B cell (primary cell): ENCODE results near the gene TBC1D22B. TPM values are rescaled to one million over a fixed set of nuclear protein-coding genes. Genes with fewer than 3 reads are reported as not detected.

ENCODE experiments used
- ATAC-seq: fragments of 200-7000 bp; cut with Tn5 transposase; one replicate; pipeline ENCODE4 v1.10.0; 2021; ENCODE audit warnings: low read depth, mild to moderate bottlenecking, moderate number of reproducible peaks, moderate library complexity
- CTCF ChIA-PET: fragments of 350-600 bp; sonication (Branson Sonifier 250); formaldehyde crosslinking; loops from one replicate; lab custom pipeline; 2021; ENCODE audit warnings: antibody characterized with exemption, inconsistent platforms; lab: Charles Lee
- POLR2A ChIA-PET: fragments of 350-600 bp; sonication (Branson Sonifier 250); formaldehyde crosslinking; loops from one replicate; lab custom pipeline; 2021; ENCODE audit warnings: antibody characterized with exemption; lab: Charles Lee
- DNase-seq: peaks from one replicate; pipeline ENCODE4 v3.0.0; 2013
- H2AFZ ChIP-seq: 2 replicates; pipeline ENCODE4 v1.6.1; 2012; ENCODE audit warnings: mild to moderate bottlenecking, low read depth, low read length; ENCODE audit not compliant: insufficient read depth, poor library complexity, severe bottlenecking
- H3K27ac ChIP-seq, 2 donors: 1 replicate in 1 of 2; 2 replicates in 1 of 2; pipeline ENCODE4 v1.5.1; 2012 to 2013; ENCODE audit warnings: low read length in 2 of 2, mild to moderate bottlenecking in 2 of 2, moderate library complexity in 1 of 2
- H3K27me3 ChIP-seq, 4 experiments: fragments of 200-600 bp in 1 of 4; sonication (generic) in 1 of 4; replicated peaks in 1 of 4; 1 replicate in 2 of 4; 2 replicates in 2 of 4; pipeline versions ENCODE4 v1.6.1 to v1.7.0; 2013 to 2016; ENCODE audit warnings: low read length in 3 of 4, mild to moderate bottlenecking in 2 of 4, mixed read lengths in 1 of 4, moderate library complexity in 1 of 4; ENCODE audit not compliant: insufficient read depth in 4 of 4, control insufficient read depth in 3 of 4; ENCODE audit errors: control extremely low read depth in 1 of 4
- H3K36me3 ChIP-seq, 2 experiments: replicated peaks in 1 of 2; 1 replicate in 1 of 2; 2 replicates in 1 of 2; pipeline versions ENCODE4 v1.6.1 to v1.7.1; 2013; ENCODE audit warnings: low read length in 1 of 2; ENCODE audit not compliant: insufficient read depth in 2 of 2, control insufficient read depth in 1 of 2; ENCODE audit errors: control extremely low read depth in 1 of 2, extremely low read depth in 1 of 2
- H3K4me1 ChIP-seq, 2 donors: fragments of 200-600 bp in 1 of 2; sonication (generic) in 1 of 2; 1 replicate in 1 of 2; 2 replicates in 1 of 2; pipeline versions ENCODE4 v1.5.1 to v1.6.1; 2013 to 2017; ENCODE audit warnings: low read length in 2 of 2; ENCODE audit not compliant: control insufficient read depth in 2 of 2, insufficient read depth in 2 of 2
- H3K4me2 ChIP-seq: replicated peaks from 2 replicates; pipeline ENCODE3; 2012; ENCODE audit warnings: mild to moderate bottlenecking, low read depth, low read length; ENCODE audit not compliant: poor library complexity, severe bottlenecking
- H3K4me3 ChIP-seq, 5 experiments: fragments of 200-600 bp in 1 of 5; sonication (generic) in 1 of 5; 1 replicate in 3 of 5; 2 replicates in 2 of 5; pipeline versions ENCODE4 v1.5.1 to v1.7.0; 2011 to 2016; ENCODE audit warnings: low read length in 4 of 5, mild to moderate bottlenecking in 4 of 5, low read depth in 2 of 5, control low read depth in 1 of 5, moderate library complexity in 1 of 5; ENCODE audit not compliant: insufficient read depth in 1 of 5; ENCODE audit errors: control extremely low read depth in 1 of 5, extremely low read depth in 1 of 5
- H3K79me2 ChIP-seq: fragments of 200-600 bp; sonication (generic); one replicate; pipeline ENCODE4 v1.6.0; 2016; ENCODE audit warnings: low read length; ENCODE audit not compliant: control insufficient read depth, insufficient read depth
- H3K9ac ChIP-seq: fragments of 200-600 bp; sonication (generic); 2 replicates; pipeline ENCODE4 v1.6.1; 2017; ENCODE audit warnings: mild to moderate bottlenecking, low read length, moderate library complexity
- H3K9me3 ChIP-seq, 3 donors: one replicate each; pipeline versions ENCODE4 v1.6.1 to v1.7.1; 2013; ENCODE audit warnings: low read length in 2 of 3; ENCODE audit not compliant: control insufficient read depth in 2 of 3, insufficient read depth in 1 of 3; ENCODE audit errors: control extremely low read depth in 1 of 3
- H4K20me1 ChIP-seq: 2 replicates; pipeline ENCODE4 v1.6.0; 2012; ENCODE audit warnings: mild to moderate bottlenecking, low read length; ENCODE audit not compliant: insufficient read depth, control insufficient read depth, poor library complexity, severe bottlenecking
- H3K27ac Mint-ChIP-seq: one replicate; pipeline ENCODE4 v1.8.0; 2021; ENCODE audit warnings: mixed read lengths
- H3K27me3 Mint-ChIP-seq: one replicate; pipeline ENCODE4 v1.8.0; 2021; ENCODE audit warnings: mixed read lengths
- H3K4me1 Mint-ChIP-seq: one replicate; pipeline ENCODE4 v1.8.0; 2021; ENCODE audit warnings: mixed read lengths
- H3K4me3 Mint-ChIP-seq: one replicate; pipeline ENCODE4 v1.8.0; 2021; ENCODE audit warnings: mixed read lengths
- H3K9me3 Mint-ChIP-seq: one replicate; pipeline ENCODE4 v1.8.0; 2022; ENCODE audit warnings: mixed read lengths; ENCODE audit not compliant: insufficient read depth
- CTCF ChIP-seq: fragments of 200-600 bp; IDR thresholded peaks from one replicate; pipeline ENCODE4 v1.8.0; 2022; ENCODE audit warnings: antibody characterized with exemption, mild to moderate bottlenecking
- EZH2 ChIP-seq: IDR thresholded peaks from 2 replicates; pipeline ENCODE4 v1.6.1; 2012; ENCODE audit warnings: borderline replicate concordance, low read depth, mild to moderate bottlenecking, moderate library complexity, low read length; ENCODE audit not compliant: insufficient read depth, poor library complexity, severe bottlenecking
- WGBS: methylation state at CpG from one replicate; pipeline ENCODE4 v1.1.5; 2013; ENCODE audit warnings: missing lambda C conversion rate; ENCODE audit not compliant: insufficient coverage; 5-methylcytosine and 5-hydroxymethylcytosine counted together
- intact Hi-C: fragments of 100-400 bp; cut with micrococcal nuclease; formaldehyde crosslinking; loops from one replicate; pipeline ENCODE4 v1.10.0; 2022
- polyA plus RNA-seq: library from polyadenylated mRNA; depleted of rRNA; stranded (reverse); fragments of >200 nt; gene quantifications from 2 replicates; pipeline ENCODE4 v1.2.3, GENCODE V29; 2012
- total RNA-seq, 2 donors: library from RNA; stranded (reverse); fragments of 120-200 nt in 1 of 2; gene quantifications; 1 replicate in 1 of 2; 2 replicates in 1 of 2; pipeline versions ENCODE4 v1.2.3 to v1.2.4, GENCODE V29; 2013 to 2022

Gene TBC1D22B
- total and polyA plus RNA-seq, 2 donors (not counting 1 experiment from before 2014, with no cell fraction given) = 5.1 to 12.5 TPM

GRCh38 chr6:37331047-37331446, 73.5 kb downstream of the TBC1D22B start:
- H3K4me2 ChIP-seq = no peak overlapping the region
- H3K4me3 Mint-ChIP-seq = no peak overlapping the region
- no peak overlapping the region for H3K4me3 ChIP-seq
- TF ChIP-seq EZH2 = no peak
- H3K79me2 ChIP-seq = no peaks in the 10 kb centered on the region
- H3K27ac Mint-ChIP-seq = no peak overlapping the region
- peaks cover 0 to 12% of the 10 kb centered on the region in 2 experiments for H3K36me3 ChIP-seq
- H3K9ac ChIP-seq = no peak overlapping the region
- 97% methylated on average over 10 of the region's 13 CpGs for WGBS
- no peak for DNase-seq
- no peaks in the 10 kb centered on the region for H3K4me1 Mint-ChIP-seq
- no peaks in the 10 kb centered on the region for H3K27me3 Mint-ChIP-seq
- intact Hi-C loops = no loop called here
- ChIA-PET CTCF (interaction anchor here (1.9 kb wide), 1 partner anchor 16 kb away, joined by 4 read pairs; no protein-coding TSS in a partner anchor), POLR2A (no interaction called here)
- H3K4me1 ChIP-seq = no peaks in the 10 kb centered on the region
- H4K20me1 ChIP-seq = no peaks in the 10 kb centered on the region
- H3K27me3 ChIP-seq = no peaks in the 10 kb centered on the region
- H3K9me3 Mint-ChIP-seq = no peaks in the 10 kb centered on the region
- no peak for ATAC-seq
- H3K27ac ChIP-seq = no peak overlapping the region
- H2AFZ ChIP-seq = no peak overlapping the region
- H3K9me3 ChIP-seq = no peaks in the 10 kb centered on the region

DNA sequence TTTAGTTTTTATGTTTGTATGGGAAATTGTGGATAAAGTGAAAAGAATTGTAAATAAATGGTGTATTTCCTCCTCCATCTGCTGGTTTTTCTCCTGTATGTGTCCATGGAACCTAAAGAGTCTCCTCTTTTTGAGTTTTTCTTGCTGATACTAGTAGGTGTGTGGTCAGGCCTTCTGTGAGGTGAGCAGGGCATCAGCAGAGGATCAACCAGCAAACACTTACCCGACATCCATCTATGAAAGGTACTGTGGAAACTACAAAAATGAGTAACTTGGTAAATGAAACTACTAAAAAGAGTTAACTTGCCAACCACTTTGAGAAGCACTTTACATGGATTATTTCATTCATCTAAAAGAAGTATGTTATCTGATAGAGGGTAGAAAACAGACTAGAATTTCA, 75.3 kb downstream of the TBC1D22B start:
- TF ChIP-seq EZH2 = no peak
- TF ChIP-seq CTCF = no peak
- Histone ChIP-seq H2AFZ (no peak overlapping the region), H3K4me3 (no peak overlapping the region), H3K4me2 (no peak overlapping the region), H3K79me2 (no peaks in the 10 kb centered on the region), H3K36me3 (peaks cover 0 to 12% of the 10 kb centered on the region in 2 experiments), H4K20me1 (no peaks in the 10 kb centered on the region), H3K27me3 (no peaks in the 10 kb centered on the region), H3K4me1 (no peaks in the 10 kb centered on the region), H3K27ac (no peak overlapping the region), H3K9me3 (no peaks in the 10 kb centered on the region), H3K9ac (no peak overlapping the region)
- Mint-ChIP-seq H3K4me3 (no peak overlapping the region), H3K27ac (no peak overlapping the region), H3K27me3 (no peaks in the 10 kb centered on the region), H3K9me3 (no peaks in the 10 kb centered on the region), H3K4me1 (no peaks in the 10 kb centered on the region)
- ATAC-seq = no peak
- POLR2A ChIA-PET = no interaction called here
- no peak for DNase-seq
- intact Hi-C loops = no loop called here
- CTCF ChIA-PET = no interaction called here
- no CpG with 5 or more reads among the region's 1 CpG for WGBS
